Esophagus muscularis mucosa (tissue), 4 donors: Measurements from ENCODE around the gene ETV6. TPM values are rescaled to one million over a fixed set of nuclear protein-coding genes. Genes with fewer than 3 reads are reported as not detected.

Experiments
- DNase-seq: peaks from one replicate; pipeline ENCODE4 v3.0.0-alpha.2; 2017; ENCODE audit errors: extremely low spot score
- H3K27ac ChIP-seq, 4 donors: fragments of 200-600 bp; sonication (generic); replicated peaks in 1 of 4; 1 replicate in 3 of 4; 2 replicates in 1 of 4; pipeline ENCODE4 v1.5.1; 2016 to 2019; ENCODE audit warnings: mild to moderate bottlenecking in 1 of 4
- H3K27me3 ChIP-seq, 4 donors: fragments of 200-600 bp; sonication (generic); one replicate each; pipeline versions ENCODE4 v1.5.1 to v1.6.0; 2016 to 2019
- H3K36me3 ChIP-seq, 4 donors: fragments of 200-600 bp; sonication (generic); one replicate each; pipeline ENCODE4 v1.5.1; 2016 to 2019
- H3K4me1 ChIP-seq, 4 donors: fragments of 200-600 bp; sonication (generic); one replicate each; pipeline ENCODE4 v1.5.1; 2016 to 2019
- H3K4me3 ChIP-seq, 4 donors: fragments of 200-600 bp; sonication (generic); 1 replicate in 2 of 4; 2 replicates in 2 of 4; pipeline ENCODE4 v1.5.1; 2016 to 2019; ENCODE audit warnings: mild to moderate bottlenecking in 4 of 4, moderate library complexity in 1 of 4
- H3K9me3 ChIP-seq, 4 donors: fragments of 200-600 bp; sonication (generic); 1 replicate in 3 of 4; 2 replicates in 1 of 4; pipeline ENCODE4 v1.5.1; 2016 to 2019
- CTCF ChIP-seq, 3 experiments: fragments of 200-600 bp in 2 of 3; fragments of 450-650 bp in 1 of 3; sonication (generic) in 2 of 3; IDR thresholded peaks; one replicate each; pipeline ENCODE4 v1.5.1; 2017 to 2019; ENCODE audit warnings: antibody characterized with exemption in 3 of 3, mild to moderate bottlenecking in 2 of 3, moderate library complexity in 1 of 3
- EP300 ChIP-seq: sonication (generic); formaldehyde crosslinking; IDR thresholded peaks from one replicate; pipeline ENCODE4 v1.6.1; 2017; ENCODE audit warnings: antibody characterized with exemption
- POLR2A ChIP-seq: fragments of 450-650 bp; IDR thresholded peaks from one replicate; pipeline ENCODE4 v1.6.1; 2017; ENCODE audit warnings: antibody characterized with exemption, moderate library complexity, mild to moderate bottlenecking, low read depth
- POLR2AphosphoS5 ChIP-seq, 2 donors: sonication (generic); formaldehyde crosslinking; IDR thresholded peaks; one replicate each; pipeline ENCODE4 v1.6.1; 2017; ENCODE audit warnings: antibody characterized with exemption in 2 of 2
- whole genome bisulfite sequencing: methylation state at CpG from one replicate; pipeline ENCODE4 v1.1.5; 2018; 5-methylcytosine and 5-hydroxymethylcytosine counted together
- intact Hi-C: fragments of 100-400 bp; cut with DNase I; formaldehyde crosslinking; loops from one replicate; pipeline ENCODE4 v1.15.1; 2023
- total RNA-seq, 4 donors: library from RNA; depleted of rRNA; stranded (reverse); fragments of >200 nt; gene quantifications; one replicate each; pipeline versions ENCODE4 v1.1.0 to v1.2.1, GENCODE V29; 2016

ETV6 gene
- total RNA-seq, 4 donors from 2014 or later = 22.4 to 29.6 (median 25.3) TPM

GRCh38 chr12:11929714-11930113 is 280.2 kb downstream of the ETV6 start:
- Histone ChIP-seq H3K27me3 (no peaks in the 10 kb centered on the region), H3K36me3 (no peaks in the 10 kb centered on the region), H3K9me3 (no peaks in the 10 kb centered on the region), H3K4me3 (no peak overlapping the region), H3K27ac (no peak overlapping the region), H3K4me1 (no peaks in the 10 kb centered on the region)
- WGBS = 92% methylated on average over 3 of the region's 3 CpGs
- peak; percentile 83 for DNase-seq
- intact Hi-C loops = no loop called here
- TF ChIP-seq EP300 (no peak), POLR2AphosphoS5 (IDR thresholded peaks at IDR 0.05) (no peak), CTCF (IDR thresholded peaks at IDR 0.05) (no peak), POLR2A (no peak)

GRCh38 chr12:11939223-11939622 is 289.7 kb downstream of the ETV6 start:
- no peaks in the 10 kb centered on the region for H3K9me3 ChIP-seq
- WGBS = 97% methylated on average over 4 of the region's 4 CpGs
- H3K27me3 ChIP-seq = no peaks in the 10 kb centered on the region
- no peaks in the 10 kb centered on the region for H3K36me3 ChIP-seq
- TF ChIP-seq POLR2AphosphoS5 (IDR thresholded peaks at IDR 0.05) (no peak), EP300 (no peak), CTCF (IDR thresholded peaks at IDR 0.05) (no peak), POLR2A (no peak)
- intact Hi-C loops = no loop called here
- DNase-seq = no peak
- no peak overlapping the region for H3K27ac ChIP-seq
- H3K4me1 ChIP-seq = no peaks in the 10 kb centered on the region
- no peak overlapping the region for H3K4me3 ChIP-seq

GRCh38 chr12:11941606-11942337 is 292.3 kb downstream of the ETV6 start:
- Histone ChIP-seq H3K27ac (no peak overlapping the region), H3K36me3 (no peaks in the 10 kb centered on the region), H3K4me3 (no peak overlapping the region), H3K27me3 (no peaks in the 10 kb centered on the region), H3K9me3 (no peaks in the 10 kb centered on the region), H3K4me1 (no peaks in the 10 kb centered on the region)
- 53% methylated on average over 1 of the region's 1 CpG for WGBS
- DNase-seq = peak; percentile 81
- intact Hi-C loops = no loop called here
- TF ChIP-seq POLR2AphosphoS5 (IDR thresholded peaks at IDR 0.05) (no peak), CTCF (IDR thresholded peaks at IDR 0.05) (no peak), POLR2A (no peak), EP300 (no peak)

- Histone ChIP-seq H3K4me3 (no peak overlapping the region), H3K9me3 (no peaks in the 10 kb centered on the region), H3K36me3 (no peaks in the 10 kb centered on the region), H3K27ac (no peak overlapping the region), H3K27me3 (no peaks in the 10 kb centered on the region), H3K4me1 (no peaks in the 10 kb centered on the region)
- WGBS = 73% methylated on average over 12 of the region's 12 CpGs
- intact Hi-C loops = no loop called here
- DNase-seq = peak; percentile 62
- TF ChIP-seq EP300 (no peak), POLR2A (no peak), POLR2AphosphoS5 (IDR thresholded peaks at IDR 0.05) (no peak), CTCF (IDR thresholded peaks at IDR 0.05) (no peak)
These were observed 294.6 kb downstream of the ETV6 start for GRCh38 chr12:11943919-11944700.
